HL-60 (cell line): Measurements from ENCODE around the gene LRRC73.

Experiments
- GABPA ChIP-seq: IDR thresholded peaks from 2 replicates; pipeline ENCODE4 v1.6.1; 2012; ENCODE audit warnings: low read depth
- TF ChIP-seq, protein P1 (sequence below): IDR thresholded peaks from one replicate; pipeline ENCODE4 v1.5.1; 2011; ENCODE audit warnings: low read length, control low read depth, inconsistent platforms; ENCODE audit not compliant: insufficient read depth

DNA sequence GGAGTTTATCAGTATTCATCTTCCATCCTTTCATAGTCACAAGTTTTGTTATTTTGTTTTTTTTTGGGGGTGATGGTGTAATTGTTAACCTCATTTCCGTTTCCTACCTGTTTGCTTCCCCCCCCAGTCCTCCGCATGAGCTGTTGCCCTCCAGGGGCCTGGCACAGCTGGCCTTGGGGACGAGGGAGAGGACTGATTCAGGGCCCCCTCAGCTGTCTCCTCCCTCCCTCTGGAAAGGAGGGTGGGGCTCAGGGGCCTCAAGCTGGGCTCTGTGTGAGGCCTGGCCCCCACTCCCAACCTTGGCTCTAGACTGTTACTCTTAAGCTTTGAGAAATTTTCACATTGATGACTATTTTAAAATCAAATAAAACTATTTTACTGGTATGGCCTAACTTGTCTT is 4.0 kb downstream of the LRRC73 start:
- TF ChIP-seq, protein P1, sequence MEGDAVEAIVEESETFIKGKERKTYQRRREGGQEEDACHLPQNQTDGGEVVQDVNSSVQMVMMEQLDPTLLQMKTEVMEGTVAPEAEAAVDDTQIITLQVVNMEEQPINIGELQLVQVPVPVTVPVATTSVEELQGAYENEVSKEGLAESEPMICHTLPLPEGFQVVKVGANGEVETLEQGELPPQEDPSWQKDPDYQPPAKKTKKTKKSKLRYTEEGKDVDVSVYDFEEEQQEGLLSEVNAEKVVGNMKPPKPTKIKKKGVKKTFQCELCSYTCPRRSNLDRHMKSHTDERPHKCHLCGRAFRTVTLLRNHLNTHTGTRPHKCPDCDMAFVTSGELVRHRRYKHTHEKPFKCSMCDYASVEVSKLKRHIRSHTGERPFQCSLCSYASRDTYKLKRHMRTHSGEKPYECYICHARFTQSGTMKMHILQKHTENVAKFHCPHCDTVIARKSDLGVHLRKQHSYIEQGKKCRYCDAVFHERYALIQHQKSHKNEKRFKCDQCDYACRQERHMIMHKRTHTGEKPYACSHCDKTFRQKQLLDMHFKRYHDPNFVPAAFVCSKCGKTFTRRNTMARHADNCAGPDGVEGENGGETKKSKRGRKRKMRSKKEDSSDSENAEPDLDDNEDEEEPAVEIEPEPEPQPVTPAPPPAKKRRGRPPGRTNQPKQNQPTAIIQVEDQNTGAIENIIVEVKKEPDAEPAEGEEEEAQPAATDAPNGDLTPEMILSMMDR, result no peak
- no peak for TF ChIP-seq GABPA
